GM19193 (cell line): ENCODE measurements around the gene ZNRF1.

Experiments
- POLR2A ChIP-seq: IDR thresholded peaks from 4 replicates; pipeline ENCODE4 v1.6.1; 2011; ENCODE audit not compliant: insufficient read depth, insufficient read length; ENCODE audit errors: extremely low read depth

ZNRF1 gene

DNA sequence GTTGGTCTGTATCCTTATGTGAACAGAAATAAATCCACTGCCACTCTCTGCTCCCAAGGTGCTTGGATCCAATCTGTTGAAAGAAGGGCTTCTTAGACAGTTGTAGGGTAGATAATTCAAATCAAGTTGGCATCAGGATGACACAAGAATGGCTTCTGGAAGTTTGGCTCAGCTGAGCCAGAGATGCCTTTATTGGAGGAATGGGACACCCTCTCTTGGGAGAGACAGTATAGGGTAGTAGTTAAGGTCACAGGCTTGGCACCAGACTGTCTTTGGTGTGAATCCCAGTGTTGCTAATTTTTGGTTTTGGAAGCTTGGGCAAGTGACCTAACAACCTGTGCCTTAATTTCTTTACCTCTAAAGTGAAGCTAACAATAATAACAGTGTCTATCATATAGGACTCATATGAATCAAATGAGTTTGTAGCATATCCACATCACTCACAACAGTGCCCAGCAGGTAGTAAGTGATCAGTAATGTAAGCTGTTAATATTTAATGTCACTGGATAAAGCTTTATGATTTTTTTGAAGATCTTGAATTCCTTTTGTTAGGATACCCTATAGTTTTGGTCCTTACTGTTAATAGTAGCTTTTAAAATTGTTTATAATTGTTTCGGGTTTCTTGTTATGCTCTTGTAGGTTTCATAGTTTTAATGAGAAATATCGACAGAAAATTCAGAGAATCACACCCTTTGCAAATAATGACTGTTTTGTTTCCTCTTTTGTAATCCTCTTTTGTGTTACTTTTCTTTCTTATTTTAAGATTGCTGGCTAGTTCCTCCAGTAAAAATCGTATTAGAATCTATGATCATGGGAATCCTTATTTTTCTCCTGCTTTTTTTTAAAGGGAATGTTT, 19.1 kb downstream of the ZNRF1 start:
- TF ChIP-seq POLR2A = no peak

DNA sequence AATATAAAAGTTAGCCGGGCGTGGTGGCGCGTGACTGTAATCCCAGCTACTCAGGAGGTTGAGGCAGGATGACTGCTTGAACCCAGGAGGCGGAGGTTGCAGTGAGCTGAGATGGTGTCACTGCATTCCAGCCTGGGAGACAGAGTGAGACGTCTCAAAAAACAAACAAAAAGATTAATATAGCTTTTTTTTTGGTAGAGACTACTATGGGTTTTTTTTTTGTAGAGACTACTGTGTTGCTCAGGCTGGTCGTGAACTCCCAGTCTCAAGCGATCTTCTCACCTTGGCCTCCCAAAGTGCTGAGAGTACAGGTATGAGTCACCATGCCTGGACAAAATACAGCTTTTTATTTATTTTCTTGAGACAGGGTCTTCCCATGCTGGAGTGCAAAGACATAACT, 20.2 kb downstream of the ZNRF1 start:
- TF ChIP-seq POLR2A = no peak

DNA sequence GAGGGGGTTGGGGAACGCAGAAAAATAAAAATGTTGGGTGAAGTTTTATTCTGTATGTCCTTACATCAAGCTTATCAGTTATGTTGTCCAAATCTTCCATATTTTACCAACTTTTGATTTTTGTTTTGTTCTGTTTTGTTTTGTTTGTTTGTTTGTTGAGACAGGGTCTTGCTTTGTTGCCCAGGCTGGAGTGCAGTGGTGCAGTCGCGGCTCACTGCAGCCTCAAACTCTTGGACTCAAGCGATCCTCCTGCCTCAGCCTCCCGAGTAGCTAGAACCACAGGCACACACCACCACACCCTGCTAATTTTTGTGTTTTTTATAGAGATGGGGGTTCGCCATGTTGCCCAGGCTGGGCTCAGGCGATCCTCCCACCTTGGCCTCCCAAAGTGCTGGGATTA, 20.8 kb downstream of the ZNRF1 start:
- TF ChIP-seq POLR2A = no peak

DNA sequence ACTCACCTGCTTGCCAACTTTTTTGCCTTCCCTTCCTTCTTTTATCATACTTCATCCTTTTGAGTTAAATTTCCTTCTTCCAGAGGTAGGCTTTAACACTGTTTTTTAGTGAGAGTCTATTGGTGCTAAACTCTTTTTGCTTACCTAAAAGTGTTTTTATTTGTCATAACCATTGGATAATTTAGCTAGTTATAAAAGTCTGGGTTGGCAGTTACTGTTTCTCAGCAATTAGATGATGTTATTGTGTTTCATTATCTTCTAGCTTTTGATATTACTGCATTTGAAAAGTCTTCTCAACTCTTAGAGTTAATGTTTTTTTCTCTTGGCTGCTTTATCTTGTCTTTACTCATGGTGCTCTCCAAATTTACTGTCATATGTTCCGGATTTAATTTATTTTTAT, 22.6 kb downstream of the ZNRF1 start:
- TF ChIP-seq POLR2A = no peak

DNA sequence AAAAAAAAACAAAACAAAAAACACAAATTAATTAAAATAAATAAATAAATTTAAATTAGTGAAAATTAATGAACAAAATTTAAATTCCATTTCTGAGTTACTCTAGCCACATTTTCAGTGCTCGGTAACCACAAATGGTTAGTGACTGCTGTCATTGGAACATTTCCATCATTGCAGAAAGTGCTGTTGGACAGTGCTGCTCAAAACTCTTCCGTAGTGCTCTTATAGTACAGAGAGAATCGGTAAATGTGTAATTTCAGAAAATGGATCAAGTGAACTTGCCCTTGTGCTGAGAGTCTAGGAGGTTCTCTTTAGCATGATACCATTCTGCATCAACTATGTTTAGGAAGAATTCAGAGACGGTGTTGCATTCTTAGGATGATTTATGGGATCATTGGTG, 23.7 kb downstream of the ZNRF1 start:
- no peak for TF ChIP-seq POLR2A

DNA sequence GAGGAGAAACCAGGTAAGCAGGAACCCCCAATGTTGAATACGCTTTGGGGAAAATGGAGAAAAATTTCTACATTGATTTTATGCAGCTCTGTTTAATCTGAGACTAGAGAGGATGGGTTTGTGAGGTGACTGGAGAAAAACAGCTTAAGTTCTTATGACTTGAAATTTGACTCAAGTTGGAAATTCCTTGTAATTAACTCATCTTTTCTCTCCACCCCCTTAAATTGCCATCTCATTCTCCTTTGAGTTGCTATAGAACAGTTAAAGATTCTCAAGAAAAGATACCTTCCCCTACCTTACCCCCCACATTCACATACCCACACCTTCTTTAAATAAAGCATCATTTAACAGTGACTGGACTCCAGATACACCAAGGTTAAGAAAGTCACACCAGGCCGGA, 24.2 kb downstream of the ZNRF1 start:
- no peak for TF ChIP-seq POLR2A

DNA sequence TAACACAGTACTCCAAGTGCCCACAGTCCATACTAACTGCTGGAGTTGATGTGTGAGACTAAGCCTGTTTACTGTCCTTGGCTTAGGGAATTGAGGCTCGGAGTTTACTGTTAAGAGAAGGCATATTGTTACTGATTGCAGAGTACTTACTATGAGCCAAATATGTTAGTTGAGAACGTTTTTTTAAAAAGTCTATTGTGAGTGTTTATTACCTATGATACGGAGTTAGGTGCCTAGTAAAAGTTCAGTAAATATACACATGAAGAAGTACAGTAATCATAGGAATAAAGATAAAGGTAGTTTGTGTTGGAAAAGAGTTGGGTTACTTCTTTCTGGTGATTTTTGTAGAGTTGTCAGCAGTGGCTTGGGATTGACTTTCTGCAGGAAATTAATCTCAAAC, 25.4 kb downstream of the ZNRF1 start:
- no peak for TF ChIP-seq POLR2A

DNA sequence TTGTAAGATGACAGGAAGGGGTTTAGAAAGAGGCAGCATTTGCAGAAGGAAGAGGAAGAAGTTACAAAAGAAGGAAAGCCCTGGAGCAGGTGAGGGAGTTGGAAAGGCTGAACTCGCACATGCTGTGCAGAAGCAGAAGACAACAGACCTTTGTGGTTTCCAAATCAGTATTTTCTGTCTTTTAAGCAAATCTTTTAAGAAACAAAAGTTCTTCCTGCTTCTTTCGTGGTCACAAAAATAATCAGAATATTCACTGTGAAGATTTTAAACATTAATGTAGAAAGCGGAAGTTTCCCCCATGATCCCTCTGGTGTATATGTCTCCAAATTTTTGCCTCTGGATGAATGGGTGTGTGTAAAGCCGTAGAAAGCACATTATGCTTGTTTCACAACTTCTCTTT, 25.8 kb downstream of the ZNRF1 start:
- TF ChIP-seq POLR2A = no peak

DNA sequence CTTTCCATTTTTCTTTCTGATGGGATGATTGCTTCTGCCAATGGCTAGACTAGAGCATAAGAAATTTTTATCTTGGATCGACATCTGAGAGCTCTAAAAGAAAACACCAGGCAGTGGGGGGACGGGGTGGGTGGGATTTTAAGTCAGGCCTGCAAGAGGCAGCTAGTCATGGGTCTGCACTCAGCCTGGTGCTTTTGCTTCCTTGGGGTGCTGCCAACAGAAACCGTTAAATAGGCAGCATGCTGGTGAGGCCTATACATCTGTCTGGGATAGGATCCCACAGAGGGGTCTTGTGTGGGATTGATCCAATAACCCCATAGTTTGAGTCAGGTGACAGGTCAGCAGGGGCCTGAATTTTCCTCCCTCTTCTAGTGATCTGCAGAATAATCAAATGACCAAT, 26.9 kb downstream of the ZNRF1 start:
- TF ChIP-seq POLR2A = no peak

DNA sequence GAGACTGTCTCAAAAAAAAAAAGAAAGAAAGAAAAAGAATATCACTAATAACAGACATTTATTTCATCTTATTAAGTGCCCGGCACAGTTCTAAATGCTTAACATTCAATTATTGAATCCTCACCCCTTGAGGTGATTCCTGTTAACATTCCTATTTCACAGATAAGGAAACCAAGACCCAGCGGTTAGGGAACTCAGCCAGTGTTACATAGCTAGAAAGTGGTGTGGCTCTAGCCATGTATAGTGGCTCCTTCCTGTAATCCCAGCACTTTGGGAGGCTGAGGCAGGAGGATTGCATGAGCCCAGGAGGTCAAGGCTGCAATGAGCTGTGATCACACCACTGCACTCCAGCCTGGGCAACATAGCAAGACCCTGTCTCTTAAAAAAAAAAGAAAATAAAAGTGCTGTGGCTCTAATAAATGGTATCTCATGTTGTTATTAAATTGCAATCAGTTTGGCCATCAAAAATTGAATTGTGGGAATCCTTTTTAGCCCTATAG, 28.1 kb downstream of the ZNRF1 start:
- no peak for TF ChIP-seq POLR2A

DNA sequence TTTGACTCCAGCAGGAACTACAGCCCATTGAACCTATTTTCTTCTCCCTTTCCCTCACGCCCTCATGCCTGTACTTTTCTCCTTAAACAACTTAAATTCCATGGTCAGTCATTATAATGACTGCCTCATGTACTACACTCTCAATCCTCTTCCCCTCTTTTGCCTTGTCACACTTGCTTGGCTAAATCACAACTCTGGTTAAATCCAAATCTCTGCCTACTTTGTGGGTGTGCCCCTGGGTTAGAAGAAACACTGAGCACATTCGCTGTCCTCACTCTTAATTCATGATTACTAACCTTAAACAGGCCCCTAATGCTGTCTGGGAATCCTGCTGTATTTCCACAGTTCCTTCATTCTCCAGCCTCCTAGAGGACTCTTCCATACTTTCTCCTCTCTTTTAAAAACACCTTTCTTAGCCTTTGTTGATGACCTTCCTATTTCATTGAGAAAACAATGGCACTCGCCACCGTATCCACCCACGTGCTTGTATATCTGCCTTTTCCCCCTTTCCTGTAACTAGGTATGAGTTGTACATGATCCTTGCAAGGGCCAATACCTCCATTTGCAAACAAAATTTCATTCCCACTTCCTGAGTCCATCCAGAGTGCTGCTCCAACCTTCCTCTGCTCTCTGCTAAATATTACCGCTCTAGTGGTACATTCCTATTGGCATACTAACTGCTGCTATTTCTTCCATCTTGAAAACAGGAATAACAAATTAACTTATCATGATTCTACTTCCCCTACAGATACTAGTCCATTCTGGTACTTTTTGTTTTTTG, 28.9 kb downstream of the ZNRF1 start:
- no peak for TF ChIP-seq POLR2A

DNA sequence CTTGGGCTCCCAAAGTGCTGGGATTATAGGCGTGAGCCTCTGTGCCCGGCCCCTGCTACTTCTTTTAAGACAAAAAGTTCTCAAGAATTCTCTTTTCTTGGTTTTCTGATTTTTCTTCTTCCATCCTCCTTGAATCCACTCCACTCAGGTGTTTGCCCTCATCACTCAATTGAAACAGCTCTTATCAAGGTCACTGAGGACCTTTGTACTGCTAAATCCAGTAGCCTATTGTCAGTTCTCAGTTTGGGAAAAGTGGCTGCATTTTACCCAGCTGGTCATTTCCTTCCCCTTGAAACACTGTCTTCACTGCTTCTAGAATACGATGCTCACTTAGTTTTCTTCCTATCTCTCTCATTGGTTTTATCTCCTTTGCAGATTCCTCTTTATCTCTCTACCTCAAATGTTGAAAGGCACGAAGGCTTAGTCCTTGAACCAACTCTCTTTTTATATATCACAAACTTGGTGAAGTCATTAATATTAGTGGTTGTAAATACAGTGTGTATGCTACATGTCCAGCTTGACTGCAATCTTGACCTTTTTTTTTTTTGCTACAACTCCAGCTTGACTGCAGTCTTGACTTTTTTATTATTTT, 29.8 kb downstream of the ZNRF1 start:
- no peak for TF ChIP-seq POLR2A

DNA sequence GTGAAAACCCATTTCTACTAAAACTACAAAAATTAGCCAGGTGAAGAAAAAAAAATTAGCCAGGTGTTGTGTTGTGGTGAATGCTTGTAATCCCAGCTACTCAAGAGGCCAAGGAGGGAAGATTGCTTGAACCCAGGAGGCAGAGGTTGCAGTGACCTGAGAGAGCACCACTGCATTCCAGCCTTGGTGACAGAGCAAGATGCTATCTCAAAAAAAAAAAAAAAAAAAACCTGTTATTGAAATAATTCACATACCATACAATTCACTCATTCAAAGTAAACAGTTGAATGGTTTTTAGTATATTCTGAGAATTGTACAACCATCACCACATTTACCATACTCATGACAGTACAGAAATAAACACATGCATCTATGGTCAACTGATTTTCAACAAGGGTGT, 31.0 kb downstream of the ZNRF1 start:
- no peak for TF ChIP-seq POLR2A

DNA sequence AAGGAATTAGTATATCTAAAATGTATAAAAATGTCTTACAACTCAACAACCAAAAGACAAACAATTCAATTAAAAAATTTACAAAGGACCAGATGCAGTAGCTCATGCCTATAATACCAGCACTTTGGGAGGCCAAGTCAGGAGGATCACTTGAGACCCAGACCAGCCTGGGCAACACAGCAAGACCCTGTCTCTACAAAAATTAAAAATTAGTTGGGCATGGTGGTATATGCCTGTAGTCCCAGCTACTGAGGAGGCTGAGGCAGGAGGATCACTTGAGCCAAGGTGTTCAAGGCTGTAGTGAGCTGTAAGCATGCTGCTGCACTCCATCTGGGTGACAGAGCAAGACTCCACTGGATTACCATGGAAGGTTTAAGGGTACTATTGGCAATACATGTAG, 33.8 kb downstream of the ZNRF1 start:
- TF ChIP-seq POLR2A = no peak

DNA sequence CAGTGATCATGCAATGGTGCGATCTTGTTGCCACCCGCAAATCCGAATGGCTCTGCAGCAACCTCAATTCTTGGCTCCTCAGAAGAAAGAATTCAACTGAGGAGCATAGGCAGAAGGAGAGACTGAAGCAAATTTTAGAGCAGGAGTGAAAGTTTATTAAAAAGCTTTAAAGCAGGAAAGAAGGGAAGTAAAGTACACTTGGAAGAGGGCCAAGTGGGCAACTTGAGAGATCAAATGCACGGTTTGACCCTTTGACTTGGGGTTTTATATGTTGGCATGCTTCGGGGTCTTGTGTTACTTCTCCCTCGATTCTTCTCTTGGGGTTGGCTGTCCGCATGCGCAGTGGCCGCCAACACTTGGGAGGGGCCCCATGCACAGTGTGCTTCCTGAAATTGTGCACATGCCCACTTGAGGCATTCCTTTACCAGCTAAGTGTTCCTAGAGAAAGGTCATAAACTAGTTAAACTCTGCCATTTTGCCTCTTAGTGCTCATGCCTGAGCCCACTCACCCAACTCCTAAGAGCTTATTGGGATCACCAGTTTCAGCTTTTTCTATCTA, 36.7 kb downstream of the ZNRF1 start:
- no peak for TF ChIP-seq POLR2A
